Endothelial cell of umbilical vein (primary cell): ENCODE data around the gene RFX1. TPM values are rescaled to one million over a fixed set of nuclear protein-coding genes. Genes with fewer than 3 reads are reported as not detected.

Source experiments
- BruUV-seq: library from RNA; stranded (reverse); fragments of 400-500 nt; replicated peaks from 2 replicates; lab custom pipeline; 2021; lab: Mats Ljungman, UMichigan
- CTCF ChIA-PET: fragments of 300-600, 350-600 bp; sonication (Branson Sonifier 250); formaldehyde crosslinking; loops from one replicate; lab custom pipeline; 2021; ENCODE audit warnings: antibody characterized with exemption, inconsistent platforms; lab: Charles Lee
- POLR2A ChIA-PET: fragments of 300-600, 350-600 bp; sonication (Branson Sonifier 250); formaldehyde crosslinking; loops from one replicate; lab custom pipeline; 2021; ENCODE audit warnings: antibody characterized with exemption, inconsistent platforms; lab: Charles Lee
- DNase-seq: peaks from one replicate; pipeline ENCODE4 v3.0.0-alpha.2; 2011; ENCODE audit warnings: low read depth, low spot score
- FAIRE-seq: peaks from 2 replicates; lab custom pipeline; 2011; peaks lifted over from hg19 to GRCh38; lab: Jason Lieb, UNC
- H2AFZ ChIP-seq: 2 replicates; pipeline ENCODE4 v1.6.0; 2012; ENCODE audit warnings: low read depth, low read length, control low read depth, inconsistent platforms
- H3K27ac ChIP-seq: 2 replicates; pipeline ENCODE4 v1.5.1; 2011; ENCODE audit warnings: low read depth, mild to moderate bottlenecking, control low read depth, low read length, moderate library complexity; ENCODE audit not compliant: insufficient read depth
- H3K27me3 ChIP-seq, 2 experiments: 2 replicates each; pipeline versions ENCODE4 v1.6.0 to v1.6.1; 2011; ENCODE audit warnings: low read length in 2 of 2, mixed read lengths in 1 of 2; ENCODE audit not compliant: control insufficient read depth in 2 of 2, insufficient read depth in 2 of 2
- H3K36me3 ChIP-seq, 2 experiments: 2 replicates in 1 of 2; 3 replicates in 1 of 2; pipeline ENCODE4 v1.5.1; 2011; ENCODE audit warnings: low read length in 2 of 2, mild to moderate bottlenecking in 1 of 2, moderate library complexity in 1 of 2; ENCODE audit not compliant: control insufficient read depth in 2 of 2, insufficient read depth in 2 of 2; ENCODE audit errors: extremely low read depth in 1 of 2
- H3K4me1 ChIP-seq: 3 replicates; pipeline ENCODE4 v1.5.1; 2011; ENCODE audit warnings: mild to moderate bottlenecking, low read length; ENCODE audit not compliant: control insufficient read depth, insufficient read depth; ENCODE audit errors: extremely low read depth
- H3K4me2 ChIP-seq: 2 replicates; pipeline ENCODE4 v1.6.1; 2011; ENCODE audit warnings: low read length, control low read depth, mixed read lengths; ENCODE audit not compliant: insufficient read depth
- H3K4me3 ChIP-seq, 3 experiments: fragments of 200-600 bp in 1 of 3; sonication (generic), shearing (Covaris generic) in 1 of 3; replicated peaks in 1 of 3; 2 replicates each; pipeline ENCODE4 v1.5.1; 2011 to 2016; ENCODE audit warnings: control low read depth in 3 of 3, low read length in 3 of 3, mild to moderate bottlenecking in 2 of 3, inconsistent platforms in 1 of 3, low read depth in 1 of 3, moderate library complexity in 1 of 3; ENCODE audit not compliant: insufficient read depth in 1 of 3
- H3K79me2 ChIP-seq: 2 replicates; pipeline ENCODE4 v1.6.0; 2012; ENCODE audit warnings: low read length, inconsistent platforms; ENCODE audit not compliant: control insufficient read depth, insufficient read depth
- H3K9ac ChIP-seq: replicated peaks from 2 replicates; pipeline ENCODE3; 2011; ENCODE audit warnings: low read length, control low read depth; ENCODE audit not compliant: insufficient read depth; ENCODE audit errors: extremely low read depth
- H3K9me1 ChIP-seq: replicated peaks from 3 replicates; pipeline ENCODE4 v1.6.0; 2011; ENCODE audit warnings: mild to moderate bottlenecking, low read length; ENCODE audit not compliant: control insufficient read depth, insufficient read depth; ENCODE audit errors: extremely low read depth
- H3K9me3 ChIP-seq: replicated peaks from 2 replicates; pipeline ENCODE4 v1.5.1; 2012; ENCODE audit warnings: low read length, inconsistent platforms; ENCODE audit not compliant: control insufficient read depth, insufficient read depth
- H4K20me1 ChIP-seq: replicated peaks from 2 replicates; pipeline ENCODE3; 2011; ENCODE audit warnings: mild to moderate bottlenecking, low read length; ENCODE audit not compliant: control insufficient read depth, insufficient read depth; ENCODE audit errors: extremely low read depth
- EZH2 ChIP-seq: IDR thresholded peaks from 2 replicates; pipeline ENCODE4 v1.6.1; 2012; ENCODE audit warnings: borderline replicate concordance, low read depth, mild to moderate bottlenecking, moderate library complexity, low read length, inconsistent platforms; ENCODE audit not compliant: severe bottlenecking
- FOS ChIP-seq: IDR thresholded peaks from 2 replicates; pipeline ENCODE4 v1.6.1; 2011; ENCODE audit warnings: mild to moderate bottlenecking, low read length, moderate library complexity, borderline replicate concordance; ENCODE audit not compliant: insufficient read depth
- GATA2 ChIP-seq: IDR thresholded peaks from 2 replicates; pipeline ENCODE4 v1.7.0; 2011; ENCODE audit warnings: low read depth, mild to moderate bottlenecking, moderate library complexity, mixed read lengths, low read length; ENCODE audit not compliant: insufficient read length, insufficient read depth
- MYC ChIP-seq: IDR thresholded peaks from one replicate; pipeline ENCODE4 v1.6.1; 2011; ENCODE audit warnings: mild to moderate bottlenecking, low read depth, low read length
- POLR2A ChIP-seq: IDR thresholded peaks from 2 replicates; pipeline ENCODE4 v1.6.1; 2012; ENCODE audit warnings: low read depth, mild to moderate bottlenecking, control low read depth, low read length
- POLR2AphosphoS5 ChIP-seq: IDR thresholded peaks from 2 replicates; pipeline ENCODE4 v1.6.1; 2012; ENCODE audit warnings: low read depth, mild to moderate bottlenecking, control low read depth, low read length, moderate library complexity; ENCODE audit not compliant: insufficient read depth
- dilution Hi-C: fragments of 300-500 bp; cut with MboI; formaldehyde crosslinking; loops from one replicate; pipeline ENCODE4 v1.15.0; 2019; ENCODE audit warnings: low sequenced_read_pairs; ENCODE audit not compliant: extremely low pct_ligation_motif_present
- intact Hi-C: fragments of 100-400 bp; cut with micrococcal nuclease; formaldehyde crosslinking; loops from one replicate; pipeline ENCODE4 v1.10.0; 2022
- polyA plus RNA-seq, 4 experiments: library from polyadenylated mRNA; depleted of rRNA in 3 of 4; stranded (reverse) in 3 of 4; unstranded in 1 of 4; fragments of >200 nt; gene quantifications; 2 replicates each; pipeline versions ENCODE4 v1.2.1 to v1.2.3, GENCODE V29; 2011 to 2012; ENCODE audit warnings: missing spikeins in 1 of 4
- total RNA-seq: library from RNA; stranded (reverse); gene quantifications from 2 replicates; pipeline ENCODE4 v1.2.3, GENCODE V29; 2021
- TF ChIP-seq, protein P1 (sequence below): IDR thresholded peaks from 2 replicates; pipeline ENCODE4 v1.6.1; 2011; ENCODE audit not compliant: insufficient read depth, insufficient read length
- TF ChIP-seq, protein P2 (sequence below), 2 donors: IDR thresholded peaks; 1 replicate in 1 of 2; 2 replicates in 1 of 2; pipeline ENCODE4 v1.5.1; 2011; ENCODE audit warnings: low read length in 2 of 2, mild to moderate bottlenecking in 2 of 2, moderate library complexity in 2 of 2, control low read depth in 1 of 2, inconsistent platforms in 1 of 2, low read depth in 1 of 2; ENCODE audit not compliant: insufficient read depth in 1 of 2; ENCODE audit errors: extremely low read depth in 1 of 2

RFX1 gene
- total and polyA plus RNA-seq, 2 donors (not counting 3 experiments of a cell fraction or from before 2014, with no cell fraction given) = 2.3 to 14.7 TPM

DNA sequence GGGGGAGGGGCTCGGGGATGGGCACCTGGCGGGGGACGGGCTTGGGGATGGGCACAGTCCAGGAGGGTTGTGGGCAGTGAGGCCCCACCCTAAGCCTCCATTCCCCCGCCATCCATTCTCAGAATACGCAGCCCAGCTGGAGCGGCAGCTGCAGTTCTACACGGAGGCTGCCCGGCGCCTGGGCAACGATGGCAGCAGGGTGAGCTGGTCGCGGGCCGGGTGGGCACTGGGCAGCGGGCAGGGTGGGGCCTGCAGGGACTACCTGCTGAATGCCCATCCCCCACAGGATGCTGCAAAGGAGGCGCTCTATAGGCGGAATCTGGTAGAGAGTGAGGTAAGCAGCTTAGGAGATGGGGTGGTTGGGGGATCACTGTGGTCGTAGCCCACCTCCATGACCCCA lies 76.2 kb downstream of the RFX1 start:
- Histone ChIP-seq H3K9me3 (no peaks in the 10 kb centered on the region), H3K36me3 (peaks cover 0 to 6% of the 10 kb centered on the region in 2 experiments), H2AFZ (no peak overlapping the region), H4K20me1 (no peaks in the 10 kb centered on the region), H3K27me3 (no peaks in the 10 kb centered on the region), H3K4me2 (no peak overlapping the region), H3K4me3 (no peak overlapping the region), H3K9ac (no peak overlapping the region), H3K9me1 (no peaks in the 10 kb centered on the region), H3K4me1 (no peaks in the 10 kb centered on the region), H3K79me2 (no peaks in the 10 kb centered on the region), H3K27ac (no peak overlapping the region)
- DNase-seq = no peak
- intact Hi-C loops (no loop called here), dilution Hi-C loops (no loop called here)
- POLR2A ChIA-PET = no interaction called here
- FAIRE-seq = no peak
- no peak for TF ChIP-seq GATA2
- no peak for TF ChIP-seq FOS
- TF ChIP-seq, protein P1, sequence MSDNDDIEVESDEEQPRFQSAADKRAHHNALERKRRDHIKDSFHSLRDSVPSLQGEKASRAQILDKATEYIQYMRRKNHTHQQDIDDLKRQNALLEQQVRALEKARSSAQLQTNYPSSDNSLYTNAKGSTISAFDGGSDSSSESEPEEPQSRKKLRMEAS = no peak
- no peak for TF ChIP-seq POLR2AphosphoS5
- TF ChIP-seq MYC = no peak
- TF ChIP-seq EZH2 = no peak
- no peak for TF ChIP-seq POLR2A
- TF ChIP-seq, protein P2, sequence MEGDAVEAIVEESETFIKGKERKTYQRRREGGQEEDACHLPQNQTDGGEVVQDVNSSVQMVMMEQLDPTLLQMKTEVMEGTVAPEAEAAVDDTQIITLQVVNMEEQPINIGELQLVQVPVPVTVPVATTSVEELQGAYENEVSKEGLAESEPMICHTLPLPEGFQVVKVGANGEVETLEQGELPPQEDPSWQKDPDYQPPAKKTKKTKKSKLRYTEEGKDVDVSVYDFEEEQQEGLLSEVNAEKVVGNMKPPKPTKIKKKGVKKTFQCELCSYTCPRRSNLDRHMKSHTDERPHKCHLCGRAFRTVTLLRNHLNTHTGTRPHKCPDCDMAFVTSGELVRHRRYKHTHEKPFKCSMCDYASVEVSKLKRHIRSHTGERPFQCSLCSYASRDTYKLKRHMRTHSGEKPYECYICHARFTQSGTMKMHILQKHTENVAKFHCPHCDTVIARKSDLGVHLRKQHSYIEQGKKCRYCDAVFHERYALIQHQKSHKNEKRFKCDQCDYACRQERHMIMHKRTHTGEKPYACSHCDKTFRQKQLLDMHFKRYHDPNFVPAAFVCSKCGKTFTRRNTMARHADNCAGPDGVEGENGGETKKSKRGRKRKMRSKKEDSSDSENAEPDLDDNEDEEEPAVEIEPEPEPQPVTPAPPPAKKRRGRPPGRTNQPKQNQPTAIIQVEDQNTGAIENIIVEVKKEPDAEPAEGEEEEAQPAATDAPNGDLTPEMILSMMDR (IDR thresholded peaks at IDR 0.05; ENCODE audit: extremely low read depth in 1 of 2, insufficient read depth in 1 of 2, low read depth in 1 of 2, low read length in 2 of 2) = no peak
- BruUV-seq = no TSS peak
- CTCF ChIA-PET = no interaction called here
